Cardiac septum (tissue), 1 donor: ENCODE data around the gene CHST15. TPM values are rescaled to one million over a fixed set of nuclear protein-coding genes. Genes with fewer than 3 reads are reported as not detected.

Source experiments
- DNase-seq: peaks from one replicate; pipeline ENCODE4 v3.0.0-alpha.2; 2020; ENCODE audit warnings: low spot score
- intact Hi-C: fragments of 100-400 bp; cut with DNase I; formaldehyde crosslinking; loops from one replicate; pipeline ENCODE4 v1.14.0; 2022
- total RNA-seq: library from RNA; stranded (reverse); fragmentation: NEBNext Ultra II Directional; extraction: Animal tissue kit (Norgen Biotek cat#: 25700); gene quantifications from one replicate; pipeline ENCODE4 v1.2.1, GENCODE V29; 2021
- donor health status: DM: no; HTN: no; CAD: no.

CHST15 gene
- total RNA-seq, 1 donor from 2014 or later = 5.4 TPM

- intact Hi-C loops = no loop called here
Measured at GRCh38 chr10:124086787-124087671, 6.4 kb downstream of the CHST15 start.

GRCh38 chr10:124086097-124086710 lies 7.2 kb downstream of the CHST15 start:
- intact Hi-C loops = no loop called here
- DNase-seq = no peak

More at GRCh38 chr10:124086787-124087671, 6.4 kb downstream of the CHST15 start:
- no peak for DNase-seq

DNA sequence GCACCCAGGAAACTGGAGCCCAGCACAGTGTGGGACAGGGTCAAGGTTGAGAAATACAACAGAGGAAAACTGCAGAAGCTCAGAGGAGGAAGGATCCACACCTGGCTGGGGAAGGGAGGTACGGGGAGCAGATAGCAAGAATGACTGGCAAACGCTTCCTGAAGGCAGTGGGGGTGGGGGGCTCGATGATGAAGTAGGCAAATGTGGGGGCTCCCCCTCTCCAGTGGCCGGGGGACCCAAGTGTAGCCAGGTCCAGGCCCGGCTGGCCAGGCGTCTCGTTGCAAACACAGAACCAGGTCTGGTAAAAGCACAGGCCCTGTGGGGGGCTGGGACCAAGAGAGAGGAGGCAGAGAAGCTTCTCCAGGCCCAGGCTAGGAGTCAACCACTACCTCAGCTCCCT lies 7.7 kb downstream of the CHST15 start:
- DNase-seq = no peak
- intact Hi-C loops = no loop called here

- intact Hi-C loops = no loop called here
- DNase-seq = no peak
Measured at GRCh38 chr10:124084708-124085107, 8.7 kb downstream of the CHST15 start.

GRCh38 chr10:124083740-124084397 lies 9.5 kb downstream of the CHST15 start:
- no peak for DNase-seq
- intact Hi-C loops = no loop called here

GRCh38 chr10:124083047-124083739 lies 10.2 kb downstream of the CHST15 start:
- DNase-seq = no peak
- intact Hi-C loops = no loop called here

DNA sequence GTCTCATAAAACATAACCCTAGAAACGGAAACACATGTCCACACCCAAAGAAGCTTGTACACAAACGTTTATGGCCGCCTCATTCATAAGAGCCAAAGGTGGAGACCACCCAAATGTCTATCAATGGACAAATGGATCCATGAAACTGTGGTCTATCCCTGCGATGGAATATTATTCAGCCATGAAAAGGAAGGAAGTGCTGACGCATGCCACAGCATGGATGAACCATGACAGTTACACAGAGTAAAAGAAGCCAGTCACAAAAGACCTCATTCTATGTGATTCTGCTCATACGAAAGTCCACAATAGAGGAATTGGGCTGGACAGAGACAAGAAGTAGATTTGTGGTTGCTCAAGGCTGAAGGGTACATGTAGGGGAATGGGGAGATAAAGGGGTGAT lies 10.8 kb downstream of the CHST15 start:
- DNase-seq = no peak
- intact Hi-C loops = no loop called here

DNA sequence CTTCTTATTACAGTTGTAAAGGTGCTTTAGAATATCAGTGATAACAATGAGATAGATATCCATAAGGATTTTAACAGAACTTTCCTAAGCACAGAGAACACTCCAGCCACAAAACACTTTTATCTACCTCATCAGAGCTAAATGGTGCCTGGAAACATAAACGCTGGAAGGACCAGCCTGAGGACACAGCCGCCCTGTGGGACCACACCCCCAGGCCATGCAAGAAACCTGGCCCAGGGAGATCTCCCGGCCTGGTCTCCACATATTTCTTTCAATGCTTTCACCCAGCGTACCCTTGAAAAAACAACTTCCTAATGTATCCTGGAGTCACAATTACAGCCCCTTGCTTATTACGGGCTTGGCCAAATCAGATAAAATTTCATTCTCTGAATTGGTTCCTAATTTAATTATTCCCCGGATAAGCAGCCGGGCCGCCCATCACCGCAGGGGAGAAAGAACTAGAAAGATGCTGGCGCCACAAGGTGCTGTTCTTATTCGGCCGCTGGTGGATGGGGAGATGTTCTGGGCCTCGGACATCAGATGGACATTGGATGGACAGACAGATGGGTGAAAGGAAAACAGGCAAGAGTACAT lies 11.8 kb downstream of the CHST15 start:
- DNase-seq = no peak
- intact Hi-C loops = no loop called here

DNA sequence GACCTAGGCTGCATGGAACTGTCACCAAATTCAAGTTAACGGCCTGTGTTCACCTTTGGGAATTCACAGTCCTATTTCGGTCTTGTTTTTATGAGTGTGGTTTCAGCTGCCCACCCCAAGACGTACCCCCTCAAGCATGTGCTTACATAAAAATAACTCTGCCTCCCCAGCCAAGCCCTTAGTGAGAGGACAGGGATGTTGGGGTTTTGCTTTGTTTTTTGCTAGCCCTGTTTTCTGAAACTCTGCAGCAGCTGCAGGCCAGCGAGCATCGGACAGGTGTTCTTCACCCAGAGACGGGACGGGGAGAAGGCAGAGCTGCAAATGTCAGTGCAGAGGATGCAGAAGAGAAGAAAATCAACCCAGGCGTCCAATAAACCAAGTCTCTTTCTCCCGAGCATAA lies 13.5 kb downstream of the CHST15 start:
- intact Hi-C loops = no loop called here
- no peak for DNase-seq

GRCh38 chr10:124078714-124079113 lies 14.7 kb downstream of the CHST15 start:
- intact Hi-C loops = no loop called here
- DNase-seq = no peak

- no peak for DNase-seq
- intact Hi-C loops = no loop called here
Measured at GRCh38 chr10:124078028-124078427, 15.4 kb downstream of the CHST15 start.

DNA sequence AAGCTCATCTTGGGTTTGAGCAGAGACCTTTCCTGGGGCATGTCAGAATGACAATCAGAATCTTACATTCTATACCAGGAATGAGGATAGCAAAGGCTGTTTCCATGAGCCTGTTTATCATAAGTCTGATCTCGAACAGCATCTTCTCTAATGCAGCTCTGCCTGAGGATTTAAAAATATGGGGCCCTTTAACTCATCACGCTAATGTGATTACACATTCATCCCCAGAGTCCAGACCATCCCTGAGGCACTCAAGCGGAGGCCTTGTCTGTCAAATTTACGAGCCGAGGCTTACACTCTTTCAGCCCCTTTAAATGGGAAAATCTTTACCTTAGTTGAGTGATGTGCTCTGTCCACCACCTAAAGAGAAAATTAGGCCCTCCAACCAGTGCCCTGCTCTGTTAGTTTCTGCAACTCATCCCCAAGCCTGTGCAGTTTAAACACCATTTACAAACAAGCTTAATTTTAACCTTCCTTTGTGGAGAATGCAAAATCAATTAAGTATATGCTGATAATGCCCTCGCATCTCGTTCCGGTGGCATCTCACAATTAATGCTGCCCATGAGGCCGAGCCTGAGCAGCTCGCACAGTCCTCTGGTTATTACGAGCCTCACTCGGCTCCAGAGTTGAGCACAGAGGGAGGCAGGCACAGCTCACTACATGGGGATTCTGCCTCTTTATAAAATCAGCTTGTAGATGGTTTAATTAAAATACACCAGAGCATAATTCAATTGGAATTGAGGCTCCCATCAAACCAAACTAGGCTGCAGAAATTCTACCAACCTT lies 16.0 kb downstream of the CHST15 start:
- no peak for DNase-seq
- intact Hi-C loops = no loop called here

DNA sequence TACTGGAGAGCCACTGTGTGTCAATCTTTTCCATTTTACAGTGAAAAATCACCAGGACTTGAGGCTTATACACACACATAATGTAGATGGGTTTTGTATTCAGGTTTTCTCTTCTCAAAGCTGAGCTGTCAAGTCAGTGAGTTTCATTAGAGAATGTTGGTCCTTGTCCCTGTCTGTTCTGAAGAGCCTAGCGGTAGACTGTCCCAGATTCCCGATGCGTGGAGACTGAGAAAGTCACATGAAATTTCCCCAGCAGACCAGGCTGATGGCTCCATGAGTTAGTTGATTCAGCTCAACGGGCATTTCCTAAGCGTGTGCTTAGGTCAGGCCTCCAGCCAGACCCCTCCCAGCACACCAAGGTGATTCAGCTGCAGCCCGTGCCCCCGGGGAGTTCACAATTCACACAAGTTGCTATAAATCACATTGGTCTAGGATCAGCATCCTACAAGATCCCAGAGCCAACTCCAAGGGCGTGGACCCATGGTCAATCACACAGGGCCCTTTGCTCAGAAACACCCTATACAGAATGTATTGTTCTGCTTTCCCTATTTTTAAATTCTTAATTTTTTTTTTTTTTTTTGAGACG lies 17.2 kb downstream of the CHST15 start:
- no peak for DNase-seq
- intact Hi-C loops = no loop called here

DNA sequence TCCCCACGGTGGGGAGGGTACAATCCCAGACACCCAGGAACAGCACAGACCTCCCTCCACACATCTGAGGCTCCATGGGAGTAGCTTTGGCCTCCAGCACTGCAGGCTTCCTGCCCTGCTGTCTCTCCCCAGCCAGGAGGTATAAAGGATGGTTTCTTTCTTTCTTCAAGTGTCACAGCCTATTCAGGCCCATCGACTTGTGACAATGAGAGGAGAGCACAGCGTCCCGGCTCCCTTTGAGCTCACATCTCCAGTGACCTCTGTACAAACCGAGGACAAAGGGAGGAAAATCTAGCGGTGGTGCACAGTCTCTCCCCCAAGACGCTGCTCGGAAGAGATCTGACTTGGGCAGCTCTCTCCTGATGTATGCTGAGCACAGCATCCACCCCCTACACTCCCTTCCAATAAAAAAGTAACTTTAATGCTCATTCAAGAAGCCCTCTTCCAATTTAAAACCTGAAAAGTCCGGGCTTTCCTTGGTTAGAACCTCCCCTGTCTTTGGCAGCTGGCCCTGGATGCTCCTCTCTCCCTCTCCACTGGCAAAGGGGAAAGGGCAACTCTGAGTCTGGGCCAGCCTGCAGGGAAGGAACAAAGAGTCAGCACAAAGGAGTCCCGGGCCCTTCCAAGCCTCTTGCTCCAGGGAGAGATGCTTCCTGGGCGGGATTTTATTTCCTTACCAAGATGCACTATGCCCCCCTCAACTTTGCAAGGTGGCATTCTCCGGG lies 18.0 kb downstream of the CHST15 start:
- no peak for DNase-seq
- intact Hi-C loops = no loop called here

DNA sequence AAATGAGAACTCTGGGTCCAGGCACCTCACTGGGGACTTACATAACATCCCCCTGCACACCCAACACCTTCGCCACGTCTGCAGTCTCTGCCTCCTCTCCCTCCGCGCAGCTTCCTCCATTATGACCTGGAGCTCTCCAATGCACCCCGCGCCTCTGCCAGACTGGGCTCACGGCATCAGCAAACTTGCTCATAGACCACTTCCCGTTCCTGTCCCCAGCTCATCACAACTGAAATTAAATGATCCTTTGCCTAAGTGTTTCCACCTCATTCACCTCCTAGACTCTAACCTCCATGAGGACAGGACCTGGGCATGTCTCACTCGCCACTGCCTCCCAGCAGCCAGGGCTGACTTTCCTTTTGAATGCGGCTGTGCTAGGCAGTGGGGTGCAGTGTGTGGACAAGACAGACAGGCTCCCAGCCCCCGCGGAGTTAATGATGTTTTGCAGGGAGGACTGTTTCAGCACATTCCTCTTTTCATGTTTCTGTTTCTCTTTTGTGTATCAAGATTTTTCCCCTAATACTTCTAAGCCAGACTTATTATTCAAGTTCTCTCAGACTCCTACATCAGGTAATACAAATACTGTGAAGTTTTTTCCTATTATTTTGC lies 18.8 kb downstream of the CHST15 start:
- DNase-seq = peak; percentile 82
- intact Hi-C loops = no loop called here

- intact Hi-C loops = no loop called here
- no peak for DNase-seq
Measured at GRCh38 chr10:124073978-124074377, 19.4 kb downstream of the CHST15 start.

GRCh38 chr10:124072541-124072940 lies 20.9 kb downstream of the CHST15 start:
- DNase-seq = no peak
- intact Hi-C loops = no loop called here

DNA sequence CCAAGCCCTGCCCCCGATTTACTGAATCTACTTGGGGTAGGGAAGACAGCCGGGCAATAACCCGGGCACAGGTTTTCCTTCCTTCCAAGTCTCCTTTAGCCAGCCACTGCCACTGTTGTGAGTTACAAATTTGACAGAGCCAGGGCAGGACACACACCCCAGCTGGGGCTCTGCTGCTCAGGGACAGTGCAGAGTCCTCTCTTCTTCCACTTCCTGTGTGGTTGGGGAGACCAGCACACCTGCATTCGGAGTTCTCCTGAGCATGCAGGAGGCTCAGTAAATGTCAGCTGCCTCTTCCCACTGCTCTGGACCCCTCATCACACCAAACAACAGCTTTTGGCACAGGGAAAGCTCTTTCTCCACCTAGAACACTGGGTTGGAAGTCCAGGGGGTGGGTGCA lies 21.3 kb downstream of the CHST15 start:
- intact Hi-C loops = no loop called here
- no peak for DNase-seq
